NCI-H2196 treated with DMSO at 0.1 percent for 48 hours (cell line): ENCODE measurements around the gene SLC35G3.
"Not testable (repeated sequence)": the region's sequence is repeated elsewhere in the genome, so short reads cannot be mapped to it uniquely, and the experiment has no call there.

Experiments
- DNase-seq: peaks from one replicate; lab custom pipeline; 2025; ENCODE audit not compliant: unreplicated experiment; lab: John Stamatoyannopoulos, UW

Gene SLC35G3

GRCh38 chr17:35194001-35194400 lies at the start of gene SLC35G3:
TSS of gene SLC35G3 (minus strand) at chr17:35194393. CDS start at chr17:35194307, 86 bp downstream.
- DNase-seq: not testable (repeated sequence)

GRCh38 chr17:35243561-35244340 lies 49.6 kb upstream of the SLC35G3 start:
- no peak for DNase-seq

DNA sequence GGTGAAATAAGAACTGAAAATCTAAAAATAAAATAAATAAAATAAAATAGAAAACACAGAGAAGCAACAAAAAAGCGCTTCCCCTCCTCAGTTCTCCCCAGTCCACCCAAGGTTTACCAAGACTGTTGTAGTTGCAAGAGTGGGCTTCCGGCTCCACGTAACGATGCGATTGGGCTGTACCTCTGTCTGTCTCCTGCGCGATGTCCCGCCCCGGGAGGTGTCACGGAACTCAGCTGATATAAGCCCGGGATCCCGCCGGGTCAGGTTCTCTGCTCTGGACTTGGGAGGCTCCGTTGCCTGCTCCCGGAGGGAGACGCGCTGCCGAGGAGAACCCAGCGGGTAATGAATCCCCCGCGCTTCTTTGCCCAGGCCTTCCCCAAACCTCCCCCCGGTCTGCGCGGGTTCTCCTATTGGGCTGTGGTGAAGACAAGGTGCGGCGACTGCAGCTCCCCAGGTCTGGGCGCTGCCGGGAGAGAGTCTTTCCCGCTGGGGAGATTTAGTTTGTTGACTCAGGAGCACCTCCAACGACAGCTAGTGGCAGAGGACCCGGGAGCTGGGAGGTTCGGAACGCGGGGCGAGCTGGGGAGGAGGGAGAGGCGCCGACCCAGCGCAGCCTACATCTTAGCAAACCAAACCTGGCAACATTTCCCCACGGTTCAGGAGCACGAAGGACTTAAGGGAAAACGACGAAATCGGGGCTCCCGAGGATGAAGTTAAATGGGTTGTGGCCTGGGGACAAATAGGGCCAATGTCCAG lies 48.8 kb upstream of the SLC35G3 start, which contains the start of gene SLFN5:
Gene SLFN5, plus strand, starts transcription at position 268 of the 756 bp plus-strand sequence. CDS start 15,619 bp downstream, outside the sequence.
- DNase-seq: peak; percentile 35

DNA sequence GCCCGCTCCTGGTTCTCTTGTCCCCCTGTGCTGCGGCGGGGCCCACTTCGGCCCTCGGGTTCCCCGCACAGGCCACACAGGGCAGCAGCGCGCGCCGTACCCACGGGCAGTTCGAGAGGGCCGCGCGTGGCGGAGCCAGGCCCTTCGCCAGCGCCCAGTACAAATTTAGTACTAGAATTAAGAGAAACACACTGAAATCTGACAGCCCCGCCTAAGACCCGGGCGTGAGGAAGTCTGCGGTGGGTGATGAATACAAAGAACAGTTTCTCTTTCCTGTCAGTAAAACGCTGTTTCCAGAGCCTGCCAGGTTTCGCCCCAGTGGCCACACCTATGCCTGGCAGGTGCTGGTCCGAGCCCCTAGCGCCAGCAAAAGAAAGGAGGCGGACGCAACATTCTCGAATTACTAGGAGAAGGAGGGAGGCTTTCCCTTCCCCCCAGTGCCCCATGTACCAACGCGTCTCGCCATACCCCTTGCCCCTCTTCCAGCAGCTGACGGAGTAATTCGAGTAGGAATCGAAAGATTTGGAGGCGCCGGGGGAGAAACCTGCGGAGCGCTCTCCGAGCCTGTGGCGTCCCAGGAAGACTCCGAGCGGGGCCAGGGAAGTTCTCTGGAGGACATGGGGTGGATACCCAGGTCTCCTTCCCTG lies 48.1 kb upstream of the SLC35G3 start:
- peak; percentile 18 for DNase-seq

DNA sequence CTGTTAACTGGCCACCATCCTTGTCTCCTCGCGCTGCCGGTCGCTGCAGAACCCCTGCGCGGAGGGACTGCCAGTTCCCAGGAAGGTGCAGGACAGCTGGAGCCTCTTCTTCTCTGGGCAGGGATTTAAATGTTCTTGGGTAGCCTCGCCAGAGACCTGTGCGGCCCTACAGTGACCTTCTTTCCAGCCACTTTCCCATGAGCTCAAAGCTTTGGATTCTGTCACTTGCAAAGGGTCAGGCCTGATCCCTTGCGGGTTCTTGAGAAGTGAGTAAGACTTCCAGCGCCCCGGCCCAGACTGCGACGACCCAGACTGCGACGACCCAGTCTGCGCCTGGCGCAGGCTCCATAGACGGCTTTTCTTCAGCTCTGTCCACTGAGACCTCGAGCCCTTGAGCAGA lies 47.3 kb upstream of the SLC35G3 start:
- no peak for DNase-seq

- no peak for DNase-seq
These were observed 46.7 kb upstream of the SLC35G3 start for GRCh38 chr17:35240861-35241260.

GRCh38 chr17:35239823-35240222 lies 45.6 kb upstream of the SLC35G3 start:
- no peak for DNase-seq

DNA sequence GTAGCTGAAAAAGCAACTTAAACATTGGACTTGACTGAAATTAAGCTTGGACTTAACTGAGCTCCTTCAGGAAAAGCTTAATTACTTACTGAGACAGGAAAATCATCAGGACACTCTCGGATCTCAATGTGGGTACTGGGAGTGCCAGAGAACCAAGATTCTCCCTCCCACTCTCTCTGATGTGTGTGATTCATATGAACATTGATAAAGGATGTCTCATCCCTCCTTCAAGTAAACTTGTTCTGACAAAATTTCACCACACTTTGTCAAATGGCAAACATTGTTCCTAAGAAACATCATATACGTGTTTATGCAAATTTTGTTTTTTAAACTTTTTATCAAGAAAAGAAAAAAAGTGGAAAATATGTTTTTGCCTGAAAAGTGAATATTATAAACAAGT lies 44.6 kb upstream of the SLC35G3 start:
- DNase-seq: no peak

DNA sequence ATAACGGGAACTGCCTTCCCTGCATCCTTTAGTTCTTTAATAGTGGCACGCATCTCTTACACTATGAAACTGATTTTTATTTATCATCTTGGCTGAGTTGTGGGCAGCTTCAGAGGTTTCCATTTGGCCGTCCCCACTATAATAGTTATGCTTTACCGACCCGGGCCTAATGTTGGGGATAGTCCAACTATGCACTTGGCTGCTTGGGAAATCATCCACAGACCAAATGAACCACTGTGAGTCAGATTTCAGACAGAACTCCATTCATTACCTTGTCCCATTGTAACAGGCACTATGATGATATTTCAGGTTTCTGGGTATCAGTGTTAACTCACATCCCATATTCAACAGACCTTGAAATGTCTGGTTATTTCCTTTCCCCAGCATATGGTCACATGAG lies 42.6 kb upstream of the SLC35G3 start:
- no peak for DNase-seq

- no peak for DNase-seq
These were observed 41.7 kb upstream of the SLC35G3 start for GRCh38 chr17:35235917-35236316.

GRCh38 chr17:35235289-35235688 lies 41.1 kb upstream of the SLC35G3 start:
- DNase-seq: no peak

DNA sequence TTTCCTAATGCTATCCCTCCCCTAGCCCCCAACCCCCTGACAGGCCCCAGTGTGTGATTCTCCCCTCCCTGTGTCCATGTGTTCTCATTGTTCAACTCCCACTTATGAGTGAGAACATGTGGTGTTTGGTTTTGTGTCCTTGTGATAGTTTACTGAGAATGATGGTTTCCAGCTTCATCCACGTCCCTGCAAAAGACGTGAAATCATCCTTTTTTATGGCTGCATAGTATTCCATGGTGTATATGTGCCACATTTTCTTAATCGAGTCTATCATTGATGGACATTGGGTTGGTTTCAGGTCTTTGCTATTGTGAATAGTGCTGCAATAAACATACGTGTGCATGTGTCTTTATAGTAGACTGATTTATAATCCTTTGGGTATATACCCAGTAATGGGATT lies 40.1 kb upstream of the SLC35G3 start:
- not testable (repeated sequence) for DNase-seq

- no peak for DNase-seq
These were observed 35.4 kb upstream of the SLC35G3 start for GRCh38 chr17:35229638-35230037.

GRCh38 chr17:35227546-35227945 lies 33.4 kb upstream of the SLC35G3 start:
- DNase-seq: no peak

GRCh38 chr17:35224436-35224835 lies 30.2 kb upstream of the SLC35G3 start:
- DNase-seq: no peak

GRCh38 chr17:35222452-35222851 lies 28.3 kb upstream of the SLC35G3 start:
- no peak for DNase-seq

DNA sequence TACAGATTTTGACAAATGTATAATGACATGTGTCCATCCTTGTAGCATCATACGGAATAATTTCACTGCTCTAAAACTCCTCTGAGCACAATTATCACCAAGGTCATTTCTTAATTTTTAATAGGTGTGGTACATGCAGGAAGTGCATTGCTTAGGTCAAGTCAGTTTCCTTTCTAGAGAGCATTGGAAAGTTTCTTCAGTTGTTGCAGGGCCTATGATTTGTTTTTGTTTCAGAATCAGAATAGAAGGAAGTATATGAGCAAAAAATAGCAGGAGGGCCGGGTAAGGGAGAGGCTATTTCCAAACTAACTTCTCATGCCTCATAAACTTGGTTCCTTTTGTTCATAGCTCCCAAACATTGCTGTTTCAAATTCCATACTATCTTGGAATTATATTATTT lies 24.7 kb upstream of the SLC35G3 start:
- no peak for DNase-seq

- no peak for DNase-seq
These were observed 22.9 kb upstream of the SLC35G3 start for GRCh38 chr17:35217107-35217506.

DNA sequence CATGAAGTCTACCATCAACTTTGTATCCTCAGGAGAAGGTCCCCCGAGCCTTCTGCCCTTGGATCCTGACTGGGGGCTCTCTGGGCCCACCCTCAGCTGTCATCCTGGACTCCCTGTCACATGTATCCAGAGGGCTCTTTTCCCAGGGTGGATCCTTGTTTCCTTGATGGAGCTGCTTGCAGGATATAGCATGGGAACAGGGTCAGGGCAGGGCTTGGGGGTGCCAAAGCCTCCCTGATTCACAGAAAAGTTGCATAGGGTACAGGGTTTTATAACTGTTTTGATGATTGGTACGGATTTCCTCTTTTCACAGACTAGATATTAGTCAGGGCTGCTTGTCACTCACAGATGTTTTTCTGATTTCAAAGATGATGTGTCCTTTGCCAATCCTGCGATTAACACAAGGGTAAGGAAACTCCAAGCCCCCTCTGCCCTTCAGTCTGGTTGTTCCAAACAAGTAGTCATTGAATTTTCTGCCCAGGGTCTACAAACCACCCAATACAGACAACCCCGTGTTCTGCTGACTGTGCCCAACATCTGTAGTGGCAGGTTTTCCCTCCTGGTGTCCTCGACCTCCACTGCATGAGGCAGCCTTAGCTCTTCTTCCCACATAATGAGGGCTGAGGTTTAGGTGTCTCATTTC lies 20.6 kb upstream of the SLC35G3 start:
- no peak for DNase-seq

DNA sequence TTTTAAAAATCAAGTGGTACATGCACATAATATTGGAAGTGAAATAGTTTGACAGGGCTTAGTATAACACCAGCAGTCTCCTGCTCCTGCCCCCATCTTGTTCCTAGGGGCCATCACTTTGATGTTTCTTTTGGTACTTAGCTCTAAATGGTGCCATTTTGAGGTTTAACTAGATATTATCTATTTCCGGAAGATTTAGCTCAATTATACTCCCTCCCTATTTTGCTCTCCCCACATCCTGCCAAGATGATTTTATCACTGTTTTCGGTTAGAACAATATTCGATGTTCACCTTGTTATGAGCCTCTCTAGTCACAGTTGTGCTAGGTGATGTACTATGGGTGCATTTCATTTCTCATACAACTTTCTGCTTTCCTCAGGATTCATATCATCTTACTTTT lies 20.0 kb upstream of the SLC35G3 start:
- DNase-seq: no peak

- DNase-seq: no peak
These were observed 19.3 kb upstream of the SLC35G3 start for GRCh38 chr17:35213412-35213940.
